SH-SY5Y (cell line): ENCODE measurements around the gene SLC5A4.

Source experiments
- GATA2 ChIP-seq: IDR thresholded peaks from 2 replicates; pipeline ENCODE4 v1.6.1; 2011; ENCODE audit warnings: mild to moderate bottlenecking, low read depth, low read length
- GATA3 ChIP-seq: IDR thresholded peaks from 2 replicates; pipeline ENCODE4 v1.6.1; 2011; ENCODE audit warnings: low read depth, mild to moderate bottlenecking, low read length, moderate library complexity

DNA sequence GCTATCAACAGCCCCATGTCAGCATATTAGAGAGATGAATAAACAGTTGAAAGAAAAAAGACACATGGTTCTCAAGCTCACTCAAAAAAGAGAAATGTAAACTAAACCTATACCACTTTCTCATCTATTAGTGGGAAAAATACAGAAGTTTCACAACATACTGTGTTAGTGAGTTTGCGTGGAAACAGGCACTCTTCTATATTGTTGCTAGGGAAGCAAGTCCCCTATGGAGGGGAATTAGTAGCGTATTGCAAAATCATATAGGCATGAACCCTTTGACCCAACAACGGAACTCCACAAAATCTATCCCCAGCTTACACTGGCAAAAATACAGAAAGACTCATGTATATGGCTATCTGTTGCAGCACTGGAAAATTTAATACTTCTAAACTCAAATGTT is 36.1 kb downstream of the SLC5A4 start:
- TF ChIP-seq GATA3 (no peak), GATA2 (no peak)
